GM21447 (cell line): ENCODE results near the gene ETS2.
A peak's percentile ranks its signal among the peaks of the same experiment; 100 is the strongest.
"Not testable (repeated sequence)": the region's sequence is repeated elsewhere in the genome, so short reads cannot be mapped to it uniquely, and the experiment has no call there.

Experiments used
- ATAC-seq: cut with Tn5 transposase; IDR thresholded peaks from one replicate; pipeline ENCODE4 v1.9.1; 2021; ENCODE audit not compliant: unreplicated experiment

The ETS2 gene

GRCh38 chr21:38834725-38835124 lies 29.0 kb downstream of the ETS2 start:
- no peak for ATAC-seq

GRCh38 chr21:38837806-38838461 lies 32.2 kb downstream of the ETS2 start:
- no peak for ATAC-seq

- no peak for ATAC-seq
Measured at GRCh38 chr21:38838598-38839327, 33.0 kb downstream of the ETS2 start.

- no peak for ATAC-seq
Measured at GRCh38 chr21:38839328-38840286, 33.9 kb downstream of the ETS2 start.

- ATAC-seq, result no peak
Measured at GRCh38 chr21:38840456-38841300, 34.9 kb downstream of the ETS2 start.

- ATAC-seq, result no peak
Measured at GRCh38 chr21:38841472-38841871, 35.7 kb downstream of the ETS2 start.

- no peak for ATAC-seq
Measured at GRCh38 chr21:38842079-38842478, 36.4 kb downstream of the ETS2 start.

- no peak for ATAC-seq
Measured at GRCh38 chr21:38843379-38843778, 37.6 kb downstream of the ETS2 start.

- no peak for ATAC-seq
Measured at GRCh38 chr21:38843806-38844503, 38.2 kb downstream of the ETS2 start.

- not testable (repeated sequence) for ATAC-seq
Measured at GRCh38 chr21:38845374-38845773, 39.6 kb downstream of the ETS2 start.

- ATAC-seq, result no peak
Measured at GRCh38 chr21:38847556-38847955, 41.8 kb downstream of the ETS2 start.

GRCh38 chr21:38848187-38848609 lies 42.5 kb downstream of the ETS2 start:
- no peak for ATAC-seq

- ATAC-seq, result no peak
Measured at GRCh38 chr21:38849776-38850175, 44.0 kb downstream of the ETS2 start.

- ATAC-seq, result no peak
Measured at GRCh38 chr21:38850277-38850951, 44.7 kb downstream of the ETS2 start.

GRCh38 chr21:38851101-38851500 lies 45.4 kb downstream of the ETS2 start:
- no peak for ATAC-seq

- ATAC-seq, result no peak
Measured at GRCh38 chr21:38852278-38852677, 46.5 kb downstream of the ETS2 start.

- no peak for ATAC-seq
Measured at GRCh38 chr21:38852708-38853107, 47.0 kb downstream of the ETS2 start.

- peak; percentile 85 for ATAC-seq
Measured at GRCh38 chr21:38853421-38853919, 47.7 kb downstream of the ETS2 start.

- ATAC-seq, result no peak
Measured at GRCh38 chr21:38857152-38857825, 51.6 kb downstream of the ETS2 start.
